ENCODE results near the gene TSR3. TPM values are rescaled to one million over a fixed set of nuclear protein-coding genes. Genes with fewer than 3 reads are reported as not detected.
A peak's percentile ranks its signal among the peaks of the same experiment; 100 is the strongest.

The TSR3 gene
- total and polyA plus RNA-seq, 2 donors from 2014 or later, result 44.8 to 95.4 TPM

GRCh38 chr16:1380195-1380594 lies 28.5 kb upstream of the TSR3 start:
- Histone ChIP-seq H3K27me3 (ENCODE audit: control insufficient read depth, insufficient read depth, low read length) (no peaks in the 10 kb centered on the region), H3K36me3 (ENCODE audit: control insufficient read depth in 2 of 3, insufficient read depth in 3 of 3, low read length in 3 of 3) (peaks cover 2 to 5% (median 3%) of the 10 kb centered on the region in 3 donors), H3K27ac (ENCODE audit: low read depth in 2 of 2, low read length in 2 of 2) (no peak overlapping the region), H3K9me3 (ENCODE audit: control insufficient read depth in 2 of 3, insufficient read depth in 1 of 3, low read length in 3 of 3) (no peaks in the 10 kb centered on the region), H3K9ac (ENCODE audit: low read length in 3 of 3) (no peak overlapping the region), H3K4me1 (ENCODE audit: control insufficient read depth in 2 of 3, insufficient read depth in 2 of 3, low read depth in 1 of 3, low read length in 3 of 3) (peaks cover 0 to 11% (median 6%) of the 10 kb centered on the region in 3 donors), H3K4me3 (ENCODE audit: low read length in 3 of 3) (no peak overlapping the region)
- no peak for FAIRE-seq
- no peak for DNase-seq
- intact Hi-C loops (cut with DNase I), result no loop called here
- no peak for TF ChIP-seq CTCF (IDR thresholded peaks at IDR 0.05; ENCODE audit: borderline replicate concordance, extremely low read depth, insufficient read depth)

DNA sequence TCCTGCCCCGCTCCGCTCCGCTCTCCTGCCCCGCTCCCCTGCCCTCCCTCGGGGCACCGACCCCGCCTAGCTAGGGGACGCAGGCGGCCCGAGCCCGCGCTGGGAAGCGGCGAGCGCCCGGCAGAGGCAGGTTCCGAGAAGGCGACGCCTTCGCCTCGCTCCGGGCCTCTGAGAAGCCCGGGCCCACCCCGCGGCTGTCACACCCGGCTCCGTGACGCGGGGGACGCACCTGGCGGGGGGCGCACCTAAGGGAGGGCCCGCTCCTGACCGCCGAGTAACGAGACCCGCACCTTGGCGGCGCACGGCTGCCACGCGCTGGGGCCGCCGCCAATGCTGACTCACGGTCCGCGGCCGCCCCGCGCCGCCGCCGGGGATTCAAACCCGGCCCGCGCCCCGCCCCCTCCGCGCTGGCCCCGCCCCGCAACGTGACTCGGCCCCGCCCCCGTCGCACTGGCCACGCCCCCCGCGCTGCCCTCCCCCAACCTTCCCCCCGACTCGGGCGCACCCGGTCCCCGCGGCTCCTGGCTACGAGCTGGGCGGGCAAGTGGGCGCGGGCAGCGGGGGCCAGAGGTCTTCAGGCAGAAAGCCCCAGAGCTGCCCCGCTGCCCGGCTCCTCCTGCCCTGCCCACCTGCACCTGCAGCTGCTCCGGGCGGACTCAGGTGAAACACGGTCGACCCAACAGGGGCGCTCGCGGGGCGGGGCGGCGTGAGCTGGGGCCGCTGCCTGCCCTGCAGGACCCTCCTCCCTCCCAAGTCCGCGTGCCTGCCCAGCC lies 27.8 kb upstream of the TSR3 start:
- Histone ChIP-seq H3K9me3 (ENCODE audit: control insufficient read depth in 2 of 3, insufficient read depth in 1 of 3, low read length in 3 of 3) (no peaks in the 10 kb centered on the region), H3K4me3 (ENCODE audit: low read length in 3 of 3) (peak overlapping the region in 1 of 3 donors; percentile 25), H3K9ac (ENCODE audit: low read length in 3 of 3) (peak overlapping the region in 1 of 3 donors; percentile 12), H3K4me1 (ENCODE audit: control insufficient read depth in 2 of 3, insufficient read depth in 2 of 3, low read depth in 1 of 3, low read length in 3 of 3) (peaks cover 0 to 11% (median 6%) of the 10 kb centered on the region in 3 donors), H3K27ac (ENCODE audit: low read depth in 2 of 2, low read length in 2 of 2) (peak overlapping the region; percentile 60 to 86), H3K27me3 (ENCODE audit: control insufficient read depth, insufficient read depth, low read length) (no peaks in the 10 kb centered on the region), H3K36me3 (ENCODE audit: control insufficient read depth in 2 of 3, insufficient read depth in 3 of 3, low read length in 3 of 3) (peaks cover 0 to 2% (median 2%) of the 10 kb centered on the region in 3 donors)
- FAIRE-seq (no peak), DNase-seq (peak in 4 of 5 donors; percentile 54 to 79 (median 64))
- intact Hi-C loops (cut with DNase I), result no loop called here
- TF ChIP-seq CTCF (IDR thresholded peaks at IDR 0.05; ENCODE audit: borderline replicate concordance, extremely low read depth, insufficient read depth), result no peak

DNA sequence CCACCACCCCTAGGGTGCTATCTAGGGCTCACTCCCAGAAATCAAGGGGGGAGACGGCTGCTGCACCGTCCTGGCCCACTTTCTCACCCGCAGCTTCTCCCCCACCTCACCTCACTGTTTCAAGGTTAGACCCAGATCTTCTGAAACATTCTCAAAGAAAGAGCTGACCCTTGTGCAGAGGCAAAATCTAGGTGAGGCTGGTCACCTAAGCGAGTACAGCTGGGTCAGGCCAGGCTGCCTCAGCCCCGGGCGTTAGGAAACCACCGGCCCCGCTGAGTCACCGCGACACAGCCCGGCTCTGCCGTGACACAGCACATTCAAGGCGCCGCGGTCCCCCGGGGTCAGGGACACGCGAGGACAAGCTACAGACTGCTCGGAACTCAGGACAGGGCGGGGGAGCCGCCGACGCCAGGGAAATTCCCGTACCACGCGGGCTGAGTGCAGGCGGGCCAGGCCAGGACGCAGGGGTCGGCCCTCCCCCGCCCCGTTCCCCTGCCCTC lies 27.2 kb upstream of the TSR3 start:
- H3K9ac ChIP-seq (ENCODE audit: low read length in 3 of 3), result peak overlapping the region in 1 of 3 donors; percentile 34
- FAIRE-seq, result no peak

More for the DNA sequence above, 27.2 kb upstream of the TSR3 start:
- Histone ChIP-seq H3K27me3 (ENCODE audit: control insufficient read depth, insufficient read depth, low read length) (no peaks in the 10 kb centered on the region), H3K36me3 (ENCODE audit: control insufficient read depth in 2 of 3, insufficient read depth in 3 of 3, low read length in 3 of 3) (peaks cover 0 to 2% (median 2%) of the 10 kb centered on the region in 3 donors), H3K27ac (ENCODE audit: low read depth in 2 of 2, low read length in 2 of 2) (peak overlapping the region; percentile 60 to 86), H3K4me3 (ENCODE audit: low read length in 3 of 3) (peak overlapping the region in 2 of 3 donors; percentile 25 to 28), H3K9me3 (ENCODE audit: control insufficient read depth in 2 of 3, insufficient read depth in 1 of 3, low read length in 3 of 3) (no peaks in the 10 kb centered on the region), H3K4me1 (ENCODE audit: control insufficient read depth in 2 of 3, insufficient read depth in 2 of 3, low read depth in 1 of 3, low read length in 3 of 3) (peaks cover 0 to 11% (median 6%) of the 10 kb centered on the region in 3 donors)
- intact Hi-C loops (cut with DNase I), result no loop called here
- DNase-seq, result peak; percentile 23 to 97 (median 53)
- TF ChIP-seq CTCF (IDR thresholded peaks at IDR 0.05; ENCODE audit: borderline replicate concordance, extremely low read depth, insufficient read depth), result no peak

All from kidney (tissue), 14 donors.